DOHH2 (cell line): ENCODE data around the gene PGAM1.

Experiments used
- H3F3A ChIP-seq: fragments of 200-600 bp; sonication (generic), shearing (Covaris generic); 2 replicates; pipeline ENCODE4 v1.6.0; 2016; ENCODE audit warnings: antibody characterized with exemption, mild to moderate bottlenecking; ENCODE audit not compliant: control insufficient read depth, insufficient read depth
- H3K27ac ChIP-seq: fragments of 200-600 bp; sonication (generic); 2 replicates; pipeline ENCODE4 v1.5.1; 2014; ENCODE audit warnings: low read depth, mild to moderate bottlenecking, low read length, moderate library complexity
- H3K27me3 ChIP-seq: fragments of 200-600 bp; sonication (generic); 2 replicates; pipeline ENCODE4 v1.6.1; 2014; ENCODE audit warnings: mild to moderate bottlenecking, low read length, mixed read lengths; ENCODE audit not compliant: control insufficient read depth
- H3K36me3 ChIP-seq: fragments of 200-600 bp; sonication (generic); 2 replicates; pipeline ENCODE4 v1.6.1; 2014; ENCODE audit warnings: mild to moderate bottlenecking, low read length, moderate library complexity, mixed read lengths; ENCODE audit not compliant: control insufficient read depth
- H3K4me1 ChIP-seq: fragments of 200-600 bp; sonication (generic); 2 replicates; pipeline ENCODE4 v1.6.1; 2014; ENCODE audit warnings: mild to moderate bottlenecking, low read length, mixed read lengths; ENCODE audit not compliant: control insufficient read depth
- H3K4me2 ChIP-seq: fragments of 200-600 bp; sonication (generic); 2 replicates; pipeline ENCODE4 v1.6.0; 2014; ENCODE audit warnings: mild to moderate bottlenecking, low read length, moderate library complexity
- H3K4me3 ChIP-seq: fragments of 200-600 bp; sonication (generic); 2 replicates; pipeline ENCODE4 v1.5.1; 2014; ENCODE audit warnings: mild to moderate bottlenecking, low read length, mixed read lengths
- H3K79me2 ChIP-seq: fragments of 200-600 bp; sonication (generic); 2 replicates; pipeline ENCODE4 v1.6.1; 2014; ENCODE audit warnings: mild to moderate bottlenecking, low read length, mixed read lengths; ENCODE audit not compliant: control insufficient read depth
- H3K9me2 ChIP-seq: fragments of 200-600 bp; sonication (generic); replicated peaks from 2 replicates; pipeline ENCODE4 v1.6.1; 2014; ENCODE audit warnings: mild to moderate bottlenecking, low read length, mixed read lengths; ENCODE audit not compliant: control insufficient read depth
- H3K9me3 ChIP-seq: fragments of 200-600 bp; sonication (generic); 2 replicates; pipeline ENCODE4 v1.6.1; 2014; ENCODE audit warnings: antibody characterized with exemption, low read length, mixed read lengths; ENCODE audit not compliant: control insufficient read depth, insufficient read depth
- H4K20me1 ChIP-seq: fragments of 200-600 bp; sonication (generic); 2 replicates; pipeline ENCODE4 v1.6.0; 2014; ENCODE audit warnings: low read depth, mild to moderate bottlenecking, antibody characterized with exemption, low read length, moderate library complexity; ENCODE audit not compliant: control insufficient read depth, insufficient read depth
- CTCF ChIP-seq: fragments of 200-600 bp; sonication (generic); IDR thresholded peaks from one replicate; pipeline ENCODE4 v1.5.1; 2014; ENCODE audit warnings: antibody characterized with exemption, mild to moderate bottlenecking, low read depth, low read length; ENCODE audit not compliant: poor library complexity, severe bottlenecking
- EZH2phosphoT487 ChIP-seq: fragments of 200-600 bp; sonication (generic); IDR thresholded peaks from 2 replicates; pipeline ENCODE4 v1.6.1; 2017; ENCODE audit warnings: borderline replicate concordance, mild to moderate bottlenecking, antibody characterized with exemption, low read length, moderate library complexity, mixed read lengths

Gene PGAM1

GRCh38 chr10:97456034-97456685 is 30.2 kb downstream of the PGAM1 start:
- Histone ChIP-seq H3F3A (no peaks in the 10 kb centered on the region), H3K4me3 (no peak overlapping the region), H3K36me3 (peaks cover 89% of the 10 kb centered on the region), H3K27me3 (no peaks in the 10 kb centered on the region), H3K27ac (no peak overlapping the region), H4K20me1 (no peaks in the 10 kb centered on the region; the same call in 1 of the 2 replicates), H3K9me2 (no peaks in the 10 kb centered on the region), H3K79me2 (peaks cover 6% of the 10 kb centered on the region), H3K9me3 (no peaks in the 10 kb centered on the region), H3K4me1 (no peaks in the 10 kb centered on the region), H3K4me2 (no peak overlapping the region)
- TF ChIP-seq EZH2phosphoT487 (no peak), CTCF (no peak)

- Histone ChIP-seq H3F3A (no peaks in the 10 kb centered on the region), H3K36me3 (peaks cover 93% of the 10 kb centered on the region), H3K9me3 (no peaks in the 10 kb centered on the region), H3K4me3 (no peak overlapping the region), H3K27me3 (no peaks in the 10 kb centered on the region), H4K20me1 (no peaks in the 10 kb centered on the region; the same call in 1 of the 2 replicates), H3K4me1 (no peaks in the 10 kb centered on the region), H3K27ac (no peak overlapping the region), H3K9me2 (no peaks in the 10 kb centered on the region), H3K4me2 (no peak overlapping the region), H3K79me2 (peaks cover under 1% of the 10 kb centered on the region)
- no peak for TF ChIP-seq CTCF
- TF ChIP-seq EZH2phosphoT487: no peak
These were observed 30.7 kb downstream of the PGAM1 start for GRCh38 chr10:97456686-97457065.

- Histone ChIP-seq H3K4me2 (no peak overlapping the region), H3K9me3 (no peaks in the 10 kb centered on the region), H3K27ac (no peak overlapping the region), H3K4me3 (no peak overlapping the region), H3K9me2 (no peaks in the 10 kb centered on the region), H3K27me3 (no peaks in the 10 kb centered on the region), H3K4me1 (no peaks in the 10 kb centered on the region), H3K79me2 (no peaks in the 10 kb centered on the region), H3F3A (0 out of 2 replicates have a peak, but pooled peaks cover 3% of the 10 kb centered on the region), H3K36me3 (peaks cover 95% of the 10 kb centered on the region), H4K20me1 (no peaks in the 10 kb centered on the region)
- TF ChIP-seq EZH2phosphoT487: no peak
- no peak for TF ChIP-seq CTCF
These were observed 33.1 kb downstream of the PGAM1 start for GRCh38 chr10:97459111-97459510.
